HG03196 (cell line): ENCODE data around the gene CARD11.
"Not testable (repeated sequence)": the region's sequence is repeated elsewhere in the genome, so short reads cannot be mapped to it uniquely, and the experiment has no call there.

Experiments used
- ATAC-seq: cut with Tn5 transposase; IDR thresholded peaks from one replicate; pipeline ENCODE4 v1.9.1; 2021; ENCODE audit not compliant: unreplicated experiment

Gene CARD11

GRCh38 chr7:3021825-3022224, 21.8 kb downstream of the CARD11 start:
- no peak for ATAC-seq

GRCh38 chr7:3021224-3021623, 22.4 kb downstream of the CARD11 start:
- ATAC-seq = not testable (repeated sequence)

- no peak for ATAC-seq
These were observed 23.3 kb downstream of the CARD11 start for GRCh38 chr7:3020416-3020815.

GRCh38 chr7:3019801-3020200, 23.9 kb downstream of the CARD11 start:
- no peak for ATAC-seq

GRCh38 chr7:3013975-3014792, 29.5 kb downstream of the CARD11 start:
- ATAC-seq = no peak

- ATAC-seq = no peak
These were observed 32.3 kb downstream of the CARD11 start for GRCh38 chr7:3011211-3011852.

- no peak for ATAC-seq
These were observed 33.5 kb downstream of the CARD11 start for GRCh38 chr7:3010161-3010560.

GRCh38 chr7:3009086-3009485, 34.6 kb downstream of the CARD11 start:
- no peak for ATAC-seq

GRCh38 chr7:3008386-3008785, 35.3 kb downstream of the CARD11 start:
- ATAC-seq = no peak

- no peak for ATAC-seq
These were observed 36.0 kb downstream of the CARD11 start for GRCh38 chr7:3007696-3008095.

GRCh38 chr7:3005257-3005656, 38.4 kb downstream of the CARD11 start:
- no peak for ATAC-seq

GRCh38 chr7:3003936-3004335, 39.7 kb downstream of the CARD11 start:
- no peak for ATAC-seq

- ATAC-seq = no peak
These were observed 41.0 kb downstream of the CARD11 start for GRCh38 chr7:3002631-3003030.

GRCh38 chr7:3000566-3000965, 43.1 kb downstream of the CARD11 start:
- ATAC-seq = no peak

GRCh38 chr7:2999078-2999500, 44.6 kb downstream of the CARD11 start:
- no peak for ATAC-seq

- ATAC-seq = no peak
These were observed 46.7 kb downstream of the CARD11 start for GRCh38 chr7:2997014-2997413.

- ATAC-seq = no peak
These were observed 47.5 kb downstream of the CARD11 start for GRCh38 chr7:2996141-2996540.

GRCh38 chr7:2993868-2994267, 49.8 kb downstream of the CARD11 start:
- ATAC-seq = no peak

- no peak for ATAC-seq
These were observed 50.3 kb downstream of the CARD11 start for GRCh38 chr7:2993396-2993795.

GRCh38 chr7:2990949-2991470, 52.7 kb downstream of the CARD11 start:
- no peak for ATAC-seq

- ATAC-seq = no peak
These were observed 57.1 kb downstream of the CARD11 start for GRCh38 chr7:2986561-2986960.

GRCh38 chr7:2985866-2986265, 57.8 kb downstream of the CARD11 start:
- ATAC-seq = no peak
